Epithelial cell of proximal tubule (primary cell): ENCODE measurements around the gene PFN1. TPM values are rescaled to one million over a fixed set of nuclear protein-coding genes. Genes with fewer than 3 reads are reported as not detected.

Experiments
- DNase-seq: peaks from one replicate; pipeline ENCODE4 v3.0.0-alpha.2; 2011; ENCODE audit warnings: low read depth
- H3K4me3 ChIP-seq: 2 replicates; pipeline ENCODE4 v1.5.1; 2011; ENCODE audit warnings: low read depth, mild to moderate bottlenecking, low read length
- total RNA-seq: library from RNA; depleted of rRNA; stranded (reverse); fragments of >200 nt; gene quantifications from 2 replicates; pipeline ENCODE4 v1.2.3, GENCODE V29; 2015
- TF ChIP-seq, protein P1 (sequence below): conservative IDR thresholded peaks from 2 replicates; pipeline ENCODE4 v1.5.1; 2012; ENCODE audit warnings: low read depth, mild to moderate bottlenecking, low read length

PFN1 gene
- total RNA-seq, 1 donor from 2014 or later = 1,802 TPM

DNA sequence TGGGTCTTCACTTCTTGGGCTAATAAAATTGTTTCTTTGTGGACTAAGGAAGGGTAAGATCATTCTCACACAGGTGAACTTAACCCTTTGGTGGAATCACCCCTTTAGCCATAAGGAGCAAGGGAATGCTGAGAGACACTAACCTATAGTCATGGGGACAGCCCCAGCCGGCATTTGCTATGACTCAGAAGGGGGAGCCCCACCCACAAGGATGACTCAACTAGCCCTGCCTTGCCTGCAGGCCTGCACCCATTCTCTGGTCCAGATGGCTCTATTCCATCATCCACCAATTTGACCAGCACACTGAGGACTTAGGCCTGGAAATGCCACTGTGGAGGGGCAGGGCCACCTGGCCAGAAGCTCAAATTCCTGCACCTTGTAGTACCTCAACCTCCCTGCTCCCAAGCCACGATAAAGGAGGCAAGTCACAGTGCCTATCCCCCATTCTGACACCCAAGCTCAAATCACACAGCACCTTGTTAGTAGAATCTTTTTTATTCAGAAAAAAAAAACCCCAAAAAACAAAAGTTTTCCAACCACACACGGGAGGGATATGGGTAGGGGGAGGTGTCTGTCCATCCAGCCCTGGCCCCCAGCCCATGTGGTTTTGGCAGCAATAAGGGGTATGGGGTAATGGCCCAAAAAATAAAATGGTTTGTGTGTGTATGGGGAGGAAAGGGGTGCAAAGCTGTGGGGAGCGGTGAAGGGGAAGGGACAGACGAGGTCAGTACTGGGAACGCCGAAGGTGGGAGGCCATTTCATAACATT lies 3.0 kb downstream of the PFN1 start:
- TF ChIP-seq, protein P1, sequence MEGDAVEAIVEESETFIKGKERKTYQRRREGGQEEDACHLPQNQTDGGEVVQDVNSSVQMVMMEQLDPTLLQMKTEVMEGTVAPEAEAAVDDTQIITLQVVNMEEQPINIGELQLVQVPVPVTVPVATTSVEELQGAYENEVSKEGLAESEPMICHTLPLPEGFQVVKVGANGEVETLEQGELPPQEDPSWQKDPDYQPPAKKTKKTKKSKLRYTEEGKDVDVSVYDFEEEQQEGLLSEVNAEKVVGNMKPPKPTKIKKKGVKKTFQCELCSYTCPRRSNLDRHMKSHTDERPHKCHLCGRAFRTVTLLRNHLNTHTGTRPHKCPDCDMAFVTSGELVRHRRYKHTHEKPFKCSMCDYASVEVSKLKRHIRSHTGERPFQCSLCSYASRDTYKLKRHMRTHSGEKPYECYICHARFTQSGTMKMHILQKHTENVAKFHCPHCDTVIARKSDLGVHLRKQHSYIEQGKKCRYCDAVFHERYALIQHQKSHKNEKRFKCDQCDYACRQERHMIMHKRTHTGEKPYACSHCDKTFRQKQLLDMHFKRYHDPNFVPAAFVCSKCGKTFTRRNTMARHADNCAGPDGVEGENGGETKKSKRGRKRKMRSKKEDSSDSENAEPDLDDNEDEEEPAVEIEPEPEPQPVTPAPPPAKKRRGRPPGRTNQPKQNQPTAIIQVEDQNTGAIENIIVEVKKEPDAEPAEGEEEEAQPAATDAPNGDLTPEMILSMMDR = no peak
- DNase-seq = no peak
- peak overlapping the region; percentile 96 for H3K4me3 ChIP-seq

GRCh38 chr17:4944554-4945175 lies 3.7 kb downstream of the PFN1 start:
- H3K4me3 ChIP-seq = no peak overlapping the region
- TF ChIP-seq, protein P1 = no peak
- DNase-seq = no peak

DNA sequence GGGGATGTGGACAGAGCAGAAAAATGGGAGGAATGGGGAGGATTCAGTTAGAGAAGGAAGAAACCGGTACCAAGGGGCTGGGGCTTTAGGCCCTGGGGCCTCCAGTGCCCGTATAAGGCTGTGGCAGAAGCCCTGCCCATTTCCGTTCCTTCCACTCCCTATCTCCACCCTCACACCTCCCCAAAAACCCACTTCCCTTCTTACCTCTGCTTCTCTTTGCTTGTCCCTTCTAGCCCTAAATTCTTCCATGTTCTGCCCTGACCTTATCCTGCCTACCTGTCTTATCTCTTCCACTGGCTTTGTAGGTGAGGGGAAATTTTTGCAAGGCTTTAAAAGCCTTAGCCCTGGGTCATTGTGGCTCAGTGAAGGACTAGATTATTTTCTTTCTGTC lies 4.2 kb downstream of the PFN1 start:
- DNase-seq = no peak
- H3K4me3 ChIP-seq = no peak overlapping the region

DNA sequence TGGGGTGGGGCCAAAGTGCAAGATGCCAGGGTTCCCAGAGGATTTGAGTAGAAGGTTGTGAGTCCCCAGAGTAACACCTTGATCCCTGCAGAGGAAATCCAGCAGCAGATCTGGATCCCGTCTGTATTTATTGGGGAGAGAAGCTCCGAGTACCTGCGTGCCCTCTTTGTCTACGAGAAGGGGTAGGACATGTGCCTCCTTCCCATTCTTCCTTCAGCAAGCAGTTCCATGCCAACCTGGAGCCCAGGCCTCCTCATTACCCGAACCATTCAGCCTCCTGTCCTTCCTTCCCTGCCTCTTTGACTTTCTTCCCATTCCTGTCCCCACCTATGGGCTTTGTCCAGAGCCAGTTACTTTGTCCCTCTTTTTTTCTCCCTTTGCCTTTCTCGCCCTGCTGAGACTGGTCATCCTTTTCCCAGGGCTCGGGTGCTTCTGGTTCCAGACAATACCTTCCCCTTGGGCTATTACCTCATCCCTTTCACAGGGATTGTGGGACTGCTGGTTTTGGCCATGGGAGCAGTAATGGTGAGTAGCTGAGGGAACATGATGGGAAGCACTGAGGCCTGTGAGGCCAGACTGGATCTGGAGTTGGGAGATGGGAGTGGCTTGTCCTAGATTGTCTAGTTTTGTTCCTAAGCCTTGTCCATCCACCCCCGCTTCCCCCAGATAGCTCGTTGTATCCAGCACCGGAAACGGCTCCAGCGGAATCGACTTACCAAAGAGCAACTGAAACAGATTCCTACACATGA lies 5.4 kb downstream of the PFN1 start:
- H3K4me3 ChIP-seq = no peak overlapping the region
- TF ChIP-seq, protein P1 = no peak
- DNase-seq = no peak

More for the DNA sequence above, 4.2 kb downstream of the PFN1 start:
- TF ChIP-seq, protein P1 = no peak

DNA sequence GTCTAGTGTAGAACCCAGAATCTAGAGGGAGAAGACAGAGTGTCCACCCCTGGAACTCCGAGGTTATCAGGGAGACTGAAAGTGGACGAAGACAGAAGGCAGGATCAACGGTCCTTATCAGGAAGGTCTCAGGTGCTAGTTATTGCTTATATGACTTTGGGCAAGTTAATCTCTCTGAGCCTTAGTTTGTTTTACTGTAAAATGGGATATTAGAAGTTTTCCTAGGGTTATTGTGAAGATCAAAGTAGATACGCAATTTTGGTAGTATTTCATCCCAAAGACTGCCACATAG lies 7.1 kb downstream of the PFN1 start:
- no peak for DNase-seq
- TF ChIP-seq, protein P1 = no peak
- H3K4me3 ChIP-seq = peak overlapping the region; percentile 93

DNA sequence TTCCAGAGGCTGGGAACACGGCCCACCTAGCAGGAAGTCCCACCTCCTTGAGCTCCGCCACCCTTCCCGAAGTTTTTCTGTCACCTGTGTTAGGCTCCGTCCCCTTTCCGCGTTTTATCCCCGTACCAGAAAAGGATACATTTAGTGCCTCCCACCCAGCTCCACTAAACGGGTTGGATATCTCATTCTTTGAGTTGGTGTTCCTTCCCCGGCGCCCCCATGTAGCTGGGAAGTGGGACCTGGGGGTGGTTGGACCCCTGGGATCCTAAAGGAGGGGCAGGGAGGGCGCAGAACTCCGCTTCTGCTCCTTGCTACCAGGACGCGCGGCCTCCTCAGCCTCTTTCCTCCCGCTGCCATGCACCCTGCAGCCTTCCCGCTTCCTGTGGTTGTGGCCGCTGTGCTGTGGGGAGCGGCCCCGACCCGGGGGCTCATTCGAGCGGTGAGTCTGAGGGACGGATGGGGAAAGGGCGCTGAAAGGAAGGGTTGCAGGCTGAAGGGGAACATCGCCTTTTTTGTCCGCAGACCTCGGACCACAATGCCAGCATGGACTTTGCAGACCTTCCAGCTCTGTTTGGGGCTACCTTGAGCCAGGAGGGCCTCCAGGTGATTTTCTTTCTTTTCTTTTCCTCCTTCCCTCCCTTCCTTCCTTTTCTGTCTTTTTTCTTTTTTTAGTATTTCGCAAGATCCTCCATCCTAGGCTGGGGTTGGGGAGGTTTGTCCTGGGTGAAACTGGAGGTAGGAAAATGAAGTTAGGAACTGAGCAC lies 7.6 kb downstream of the PFN1 start:
- DNase-seq = no peak
- TF ChIP-seq, protein P1 = no peak
- H3K4me3 ChIP-seq = peak overlapping the region; percentile 93
